CD14-positive monocyte (primary cell): ENCODE results near the gene TTC7B. TPM values are rescaled to one million over a fixed set of nuclear protein-coding genes. Genes with fewer than 3 reads are reported as not detected.
A peak's percentile ranks its signal among the peaks of the same experiment; 100 is the strongest.

ENCODE experiments used
- DNase-seq, 3 donors: peaks; one replicate each; pipeline ENCODE4 v3.0.0-alpha.2; 2011 to 2022
- H2AFZ ChIP-seq: 2 replicates; pipeline ENCODE4 v1.6.0; 2012; ENCODE audit warnings: mild to moderate bottlenecking, low read depth, low read length, inconsistent platforms; ENCODE audit not compliant: insufficient read depth, poor library complexity, severe bottlenecking
- H3K27ac ChIP-seq, 2 donors: 1 replicate in 1 of 2; 2 replicates in 1 of 2; pipeline ENCODE4 v1.5.1; 2012 to 2013; ENCODE audit warnings: low read length in 2 of 2, control low read depth in 1 of 2, inconsistent platforms in 1 of 2, low read depth in 1 of 2, mild to moderate bottlenecking in 1 of 2
- H3K27me3 ChIP-seq, 2 donors: one replicate each; pipeline versions ENCODE4 v1.6.0 to v1.6.1; 2011 to 2013; ENCODE audit warnings: low read length in 2 of 2; ENCODE audit not compliant: control insufficient read depth in 2 of 2, insufficient read depth in 2 of 2
- H3K36me3 ChIP-seq, 2 donors: replicated peaks in 1 of 2; 1 replicate in 1 of 2; 2 replicates in 1 of 2; pipeline versions ENCODE4 v1.5.1 to v1.6.1; 2012 to 2013; ENCODE audit warnings: low read length in 2 of 2, control low read depth in 1 of 2, inconsistent platforms in 1 of 2, mild to moderate bottlenecking in 1 of 2; ENCODE audit not compliant: insufficient read depth in 2 of 2, control insufficient read depth in 1 of 2
- H3K4me1 ChIP-seq, 2 donors: 1 replicate in 1 of 2; 2 replicates in 1 of 2; pipeline versions ENCODE4 v1.5.1 to v1.6.1; 2012 to 2013; ENCODE audit warnings: low read length in 2 of 2, control low read depth in 1 of 2, inconsistent platforms in 1 of 2, mild to moderate bottlenecking in 1 of 2, moderate library complexity in 1 of 2; ENCODE audit not compliant: insufficient read depth in 2 of 2, control insufficient read depth in 1 of 2
- H3K4me2 ChIP-seq: replicated peaks from 2 replicates; pipeline ENCODE3; 2012; ENCODE audit warnings: low read length, moderate library complexity, mild to moderate bottlenecking; ENCODE audit not compliant: poor library complexity, severe bottlenecking; ENCODE audit errors: extremely low read depth
- H3K4me3 ChIP-seq, 3 experiments: fragments of 200-600 bp in 1 of 3; sonication (generic) in 1 of 3; replicated peaks in 1 of 3; 1 replicate in 2 of 3; 2 replicates in 1 of 3; pipeline ENCODE4 v1.5.1; 2011 to 2013; ENCODE audit warnings: low read length in 3 of 3, mild to moderate bottlenecking in 3 of 3, control low read depth in 2 of 3, low read depth in 2 of 3, inconsistent platforms in 1 of 3, moderate library complexity in 1 of 3
- H3K79me2 ChIP-seq: 2 replicates; pipeline ENCODE4 v1.6.0; 2012; ENCODE audit warnings: mild to moderate bottlenecking, control low read depth, inconsistent platforms, low read length, moderate library complexity; ENCODE audit not compliant: insufficient read depth
- H3K9ac ChIP-seq: 2 replicates; pipeline ENCODE4 v1.6.0; 2017; ENCODE audit warnings: low read length, mild to moderate bottlenecking; ENCODE audit not compliant: insufficient read depth, poor library complexity, severe bottlenecking
- H3K9me3 ChIP-seq, 2 donors: replicated peaks in 1 of 2; 1 replicate in 1 of 2; 2 replicates in 1 of 2; pipeline versions ENCODE4 v1.5.1 to v1.6.1; 2012 to 2013; ENCODE audit warnings: low read length in 2 of 2, control low read depth in 1 of 2; ENCODE audit not compliant: control insufficient read depth in 1 of 2, insufficient read depth in 1 of 2
- H4K20me1 ChIP-seq: 2 replicates; pipeline ENCODE4 v1.6.0; 2012; ENCODE audit warnings: mild to moderate bottlenecking, low read length, control low read depth, moderate library complexity; ENCODE audit not compliant: insufficient read depth
- H3K27ac Mint-ChIP-seq, 7 donors: one replicate each; pipeline ENCODE4 v1.8.0; 2020; ENCODE audit warnings: mild to moderate bottlenecking in 7 of 7, mixed read lengths in 7 of 7, moderate library complexity in 6 of 7, inconsistent platforms in 2 of 7
- H3K27me3 Mint-ChIP-seq, 3 donors: one replicate each; pipeline ENCODE4 v1.8.0; 2021 to 2022; ENCODE audit warnings: low read depth in 3 of 3, mild to moderate bottlenecking in 3 of 3, mixed read lengths in 3 of 3, moderate library complexity in 3 of 3, inconsistent platforms in 1 of 3
- H3K36me3 Mint-ChIP-seq, 2 donors: one replicate each; pipeline ENCODE4 v1.8.0; 2020; ENCODE audit warnings: mixed read lengths in 2 of 2, inconsistent platforms in 1 of 2, mild to moderate bottlenecking in 1 of 2
- H3K4me1 Mint-ChIP-seq: one replicate; pipeline ENCODE4 v1.8.0; 2020; ENCODE audit warnings: mild to moderate bottlenecking, mixed read lengths
- H3K4me3 Mint-ChIP-seq, 2 donors: one replicate each; pipeline ENCODE4 v1.8.0; 2020; ENCODE audit warnings: mild to moderate bottlenecking in 2 of 2, mixed read lengths in 2 of 2, moderate library complexity in 1 of 2
- H3K9me3 Mint-ChIP-seq, 7 donors: one replicate each; pipeline ENCODE4 v1.8.0; 2020 to 2022; ENCODE audit warnings: mixed read lengths in 7 of 7, mild to moderate bottlenecking in 6 of 7, moderate library complexity in 6 of 7, inconsistent platforms in 2 of 7
- CTCF ChIP-seq: fragments of 200-600 bp; IDR thresholded peaks from one replicate; pipeline ENCODE4 v1.8.0; 2022; ENCODE audit warnings: antibody characterized with exemption, mild to moderate bottlenecking
- WGBS: methylation state at CpG from one replicate; pipeline ENCODE4 v1.1.5; 2013; ENCODE audit warnings: missing lambda C conversion rate; ENCODE audit not compliant: insufficient coverage; 5-methylcytosine and 5-hydroxymethylcytosine counted together
- intact Hi-C, 2 donors: fragments of 100-400 bp; cut with micrococcal nuclease; formaldehyde crosslinking; loops; one replicate each; pipeline versions ENCODE4 v1.15.0 to v1.15.1; 2023
- polyA plus RNA-seq, 3 donors: library from polyadenylated mRNA; depleted of rRNA in 1 of 3; unstranded in 2 of 3; stranded (reverse) in 1 of 3; fragments of 300-500 nt in 2 of 3; fragments of >200 nt in 1 of 3; fragmentation: Illumina TruSeq in 2 of 3; gene quantifications; 1 replicate in 2 of 3; 2 replicates in 1 of 3; pipeline ENCODE4 v1.2.3, GENCODE V29; 2012 to 2021

The TTC7B gene
- polyA plus RNA-seq, 3 donors, result 0.87 to 2.6 (median 1.2) TPM

- H3K27ac Mint-ChIP-seq, result no peak overlapping the region
- Histone ChIP-seq H4K20me1 (no peaks in the 10 kb centered on the region), H3K27me3 (no peaks in the 10 kb centered on the region), H3K27ac (no peak overlapping the region), H3K36me3 (no peaks in the 10 kb centered on the region), H3K9ac (no peak overlapping the region), H3K4me1 (no peaks in the 10 kb centered on the region), H3K4me2 (no peak overlapping the region), H3K79me2 (no peaks in the 10 kb centered on the region), H3K9me3 (peaks cover 24 to 34% of the 10 kb centered on the region in 2 donors), H3K4me3 (no peak overlapping the region), H2AFZ (no peak overlapping the region)
- H3K36me3 Mint-ChIP-seq, result no peaks in the 10 kb centered on the region
- H3K4me3 Mint-ChIP-seq, result no peak overlapping the region
- peaks cover 18 to 41% (median 33%) of the 10 kb centered on the region in 7 donors for H3K9me3 Mint-ChIP-seq
- peaks cover 5 to 12% (median 11%) of the 10 kb centered on the region in 3 donors for H3K27me3 Mint-ChIP-seq
- TF ChIP-seq CTCF, result no peak
- 27% methylated on average over 3 of the region's 11 CpGs for WGBS
- peaks cover 5% of the 10 kb centered on the region for H3K4me1 Mint-ChIP-seq
- DNase-seq, result peak; percentile 18 to 71 (median 45)
- intact Hi-C loops, result loop anchor here in 1 of 2 donors (10.0 kb wide), 1 partner anchor 416 kb away; no protein-coding TSS in a partner anchor
Measured at GRCh38 chr14:90820958-90821357, 4.7 kb upstream of the TTC7B start.

DNA sequence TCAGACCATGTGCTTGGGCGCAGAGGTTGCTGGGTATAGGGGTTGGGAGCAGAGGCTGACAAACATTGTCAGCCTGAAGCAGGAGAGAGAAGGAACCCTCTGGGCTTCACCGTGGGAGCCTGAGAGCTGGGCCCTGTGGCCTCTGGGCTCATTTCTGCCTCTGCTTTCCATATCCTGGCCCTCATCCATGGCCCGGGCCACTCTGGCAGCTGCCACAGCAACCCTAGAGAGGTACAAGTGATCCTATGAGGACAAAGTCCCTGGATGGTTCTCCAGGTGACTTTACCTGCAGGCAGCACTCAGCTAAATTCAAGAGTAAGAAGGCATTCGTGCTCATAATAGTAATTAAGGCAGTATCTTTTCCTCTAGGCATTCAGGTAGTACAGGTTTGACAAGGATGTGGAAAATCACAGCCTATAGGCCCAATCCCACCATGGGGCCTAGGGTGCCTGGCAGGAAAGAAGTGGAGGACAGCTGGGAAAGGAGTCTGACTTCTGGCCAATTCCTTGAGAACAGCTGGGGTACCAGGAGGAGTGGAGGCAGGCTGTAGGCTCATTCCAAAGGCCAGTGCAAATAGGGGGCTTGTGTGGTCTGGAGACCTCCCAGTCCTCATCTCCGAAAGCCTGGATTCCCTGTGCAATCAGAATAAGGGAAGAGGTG lies 3.6 kb upstream of the TTC7B start:
- H3K4me2 ChIP-seq, result no peak overlapping the region
- WGBS, result 79% methylated on average over 2 of the region's 5 CpGs
- Mint-ChIP-seq H3K9me3 (peaks cover 14 to 33% (median 28%) of the 10 kb centered on the region in 7 donors), H3K27ac (peak overlapping the region in 1 of 7 donors; percentile 26), H3K4me3 (no peak overlapping the region), H3K36me3 (peaks cover 0 to 4% of the 10 kb centered on the region in 2 donors), H3K4me1 (peaks cover 10% of the 10 kb centered on the region), H3K27me3 (peaks cover 11 to 21% (median 19%) of the 10 kb centered on the region in 3 donors)
- intact Hi-C loops, result loop anchor here in 1 of 2 donors (10.0 kb wide), 1 partner anchor 415 kb away; no protein-coding TSS in a partner anchor
- TF ChIP-seq CTCF, result no peak
- H3K9me3 ChIP-seq, result peaks cover 24 to 26% of the 10 kb centered on the region in 2 donors
- H3K36me3 ChIP-seq, result no peaks in the 10 kb centered on the region
- no peak overlapping the region for H3K4me3 ChIP-seq
- H3K27ac ChIP-seq, result no peak overlapping the region
- H4K20me1 ChIP-seq, result no peaks in the 10 kb centered on the region
- no peak for DNase-seq
- H2AFZ ChIP-seq, result no peak overlapping the region
- peaks cover 4 to 9% of the 10 kb centered on the region in 2 donors for H3K27me3 ChIP-seq
- peaks cover 4 to 7% of the 10 kb centered on the region in 2 donors for H3K4me1 ChIP-seq
- H3K9ac ChIP-seq, result no peak overlapping the region
- H3K79me2 ChIP-seq, result no peaks in the 10 kb centered on the region
